SK-N-SH (cell line): ENCODE data around the gene NT5C1A. TPM values are rescaled to one million over a fixed set of nuclear protein-coding genes. Genes with fewer than 3 reads are reported as not detected.

Experiments
- CTCF ChIA-PET: fragments of 300-600, 350-600 bp; formaldehyde crosslinking; extraction: SDS; loops from one replicate; lab custom pipeline; 2021; lab: Yijun Ruan, JAX
- POLR2A ChIA-PET: fragments of 350-600 bp; sonication (Branson Sonifier 250); formaldehyde crosslinking; extraction: SDS; loops from one replicate; lab custom pipeline; 2020; ENCODE audit warnings: antibody characterized with exemption, inconsistent platforms; lab: Yijun Ruan, JAX
- DNase-seq: peaks from one replicate; pipeline ENCODE4 v3.0.0; 2012
- H2AFZ ChIP-seq: fragments of 200-600 bp; sonication (generic); 2 replicates; pipeline ENCODE4 v1.8.1; 2016; ENCODE audit warnings: antibody characterized with exemption, mild to moderate bottlenecking, low read depth
- H3F3A ChIP-seq: fragments of 200-600 bp; sonication (generic); replicated peaks from 2 replicates; pipeline ENCODE3; 2016; ENCODE audit warnings: antibody characterized with exemption, mild to moderate bottlenecking; ENCODE audit not compliant: insufficient read depth
- H3K27ac ChIP-seq, 2 experiments: fragments of 200-500 bp in 1 of 2; fragments of 200-600 bp in 1 of 2; sonication (Bioruptor generic) in 1 of 2; sonication (generic), shearing (Covaris generic) in 1 of 2; 2 replicates each; pipeline versions ENCODE4 v1.5.1 to v1.6.1; 2014 to 2016; ENCODE audit warnings: low read depth in 2 of 2, inconsistent platforms in 1 of 2, low read length in 1 of 2, mild to moderate bottlenecking in 1 of 2, mixed read lengths in 1 of 2
- H3K27me3 ChIP-seq: fragments of 200-600 bp; sonication (generic), shearing (Covaris generic); 2 replicates; pipeline ENCODE4 v1.6.1; 2016; ENCODE audit warnings: mixed run types; ENCODE audit not compliant: insufficient read depth
- H3K36me3 ChIP-seq, 2 experiments: fragments of 200-500 bp in 1 of 2; fragments of 200-600 bp in 1 of 2; sonication (Bioruptor generic) in 1 of 2; sonication (generic) in 1 of 2; replicated peaks in 1 of 2; 2 replicates each; pipeline versions ENCODE3 to v1.5.1; 2014 to 2016; ENCODE audit warnings: low read length in 1 of 2, mild to moderate bottlenecking in 1 of 2; ENCODE audit not compliant: insufficient read depth in 2 of 2, control insufficient read depth in 1 of 2
- H3K4me1 ChIP-seq, 2 experiments: fragments of 200-500 bp in 1 of 2; fragments of 200-600 bp in 1 of 2; sonication (Bioruptor generic) in 1 of 2; sonication (generic), shearing (Covaris generic) in 1 of 2; 2 replicates each; pipeline versions ENCODE4 v1.5.1 to v1.6.1; 2014 to 2016; ENCODE audit warnings: low read depth in 1 of 2, low read length in 1 of 2, mixed run types in 1 of 2; ENCODE audit not compliant: insufficient read depth in 2 of 2, control insufficient read depth in 1 of 2
- H3K4me2 ChIP-seq: fragments of 200-600 bp; sonication (generic), shearing (Covaris generic); 2 replicates; pipeline ENCODE4 v1.6.1; 2017; ENCODE audit warnings: mixed run types
- H3K4me3 ChIP-seq, 2 experiments: fragments of 200-500 bp in 1 of 2; fragments of 200-600 bp in 1 of 2; sonication (Bioruptor generic) in 1 of 2; sonication (generic), shearing (Covaris generic) in 1 of 2; 2 replicates each; pipeline versions ENCODE4 v1.5.1 to v1.8.1; 2014 to 2016; ENCODE audit warnings: low read depth in 2 of 2, inconsistent platforms in 1 of 2, low read length in 1 of 2, mild to moderate bottlenecking in 1 of 2, mixed read lengths in 1 of 2, moderate library complexity in 1 of 2
- H3K79me2 ChIP-seq: fragments of 200-600 bp; sonication (generic); 2 replicates; pipeline ENCODE4 v1.8.1; 2017; ENCODE audit warnings: mild to moderate bottlenecking; ENCODE audit not compliant: insufficient read depth
- H3K9ac ChIP-seq: fragments of 200-600 bp; sonication (generic); 2 replicates; pipeline ENCODE4 v1.6.1; 2017; ENCODE audit warnings: mixed run types
- H3K9me2 ChIP-seq: fragments of 200-600 bp; sonication (generic); 2 replicates; pipeline ENCODE4 v1.6.1; 2017; ENCODE audit warnings: mixed run types
- H3K9me3 ChIP-seq: fragments of 200-600 bp; sonication (generic); 2 replicates; pipeline ENCODE4 v1.6.1; 2017; ENCODE audit warnings: mixed run types, mild to moderate bottlenecking, moderate library complexity
- H4K20me1 ChIP-seq: fragments of 200-600 bp; sonication (generic); 2 replicates; pipeline ENCODE4 v1.6.1; 2017; ENCODE audit warnings: mild to moderate bottlenecking, mixed run types; ENCODE audit not compliant: insufficient read depth
- CHD2 ChIP-seq: fragments of 150-350 bp; IDR thresholded peaks from 2 replicates; pipeline ENCODE4 v1.6.1; 2018; ENCODE audit warnings: low read length; ENCODE audit not compliant: partially characterized antibody
- EP300 ChIP-seq, 2 experiments: IDR thresholded peaks; 2 replicates each; pipeline versions ENCODE4 v1.4.0 to v1.6.1; 2012; ENCODE audit warnings: borderline replicate concordance in 1 of 2, low read depth in 1 of 2, low read length in 1 of 2
- FOXJ3 ChIP-seq: sonication (generic); formaldehyde crosslinking; IDR thresholded peaks from 2 replicates; pipeline ENCODE4 v1.5.1; 2020; ENCODE audit warnings: mild to moderate bottlenecking, missing genetic modification reagents
- GATA2 ChIP-seq: sonication (generic); formaldehyde crosslinking; IDR thresholded peaks from 2 replicates; pipeline ENCODE4 v1.5.0; 2020; ENCODE audit warnings: mild to moderate bottlenecking, missing genetic modification reagents
- JUND ChIP-seq: IDR thresholded peaks from 2 replicates; pipeline ENCODE4 v1.4.0; 2012
- MEF2A ChIP-seq: IDR thresholded peaks from 2 replicates; pipeline ENCODE4 v1.4.0; 2012; ENCODE audit warnings: low read depth, borderline replicate concordance
- MXI1 ChIP-seq: IDR thresholded peaks from 2 replicates; pipeline ENCODE4 v1.6.1; 2012; ENCODE audit warnings: mild to moderate bottlenecking, low read depth, low read length, improper control_type of control experiment
- POLR2AphosphoS5 ChIP-seq: IDR thresholded peaks from 2 replicates; pipeline ENCODE4 v1.6.1; 2012; ENCODE audit warnings: low read depth, low read length
- RCOR1 ChIP-seq: fragments of 150-350 bp; IDR thresholded peaks from 2 replicates; pipeline ENCODE4 v1.6.1; 2017; ENCODE audit warnings: antibody characterized with exemption, low read length
- RFX5 ChIP-seq: IDR thresholded peaks from 2 replicates; pipeline ENCODE4 v1.6.1; 2012; ENCODE audit warnings: mild to moderate bottlenecking, improper control_type of control experiment, low read length
- RXRA ChIP-seq: IDR thresholded peaks from 2 replicates; pipeline ENCODE4 v1.4.0; 2012; ENCODE audit warnings: low read depth, mild to moderate bottlenecking, borderline replicate concordance
- TCF12 ChIP-seq: IDR thresholded peaks from 2 replicates; pipeline ENCODE4 v1.4.0; 2012
- WGBS: methylation state at CpG from one replicate; pipeline ENCODE4 v1.1.6; 2017; ENCODE audit warnings: low lambda C conversion rate; 5-methylcytosine and 5-hydroxymethylcytosine counted together
- polyA plus RNA-seq, 3 experiments: library from polyadenylated mRNA; depleted of rRNA; stranded (reverse); fragments of >200 nt; gene quantifications; 2 replicates each; pipeline ENCODE4 v1.2.3, GENCODE V29; 2012
- TF ChIP-seq, protein P1 (sequence below): fragments of 150-350 bp; IDR thresholded peaks from 2 replicates; pipeline ENCODE4 v1.6.1; 2016; ENCODE audit warnings: mild to moderate bottlenecking, low read depth, low read length
- TF ChIP-seq, protein P2 (sequence below): fragments of 200-600 bp; sonication (generic); IDR thresholded peaks from 2 replicates; pipeline ENCODE4 v1.6.1; 2017; ENCODE audit warnings: antibody characterized with exemption, mild to moderate bottlenecking, moderate library complexity
- TF ChIP-seq, protein P3 (sequence below): IDR thresholded peaks from 2 replicates; pipeline ENCODE4 v1.4.0; 2012; ENCODE audit warnings: low read depth, borderline replicate concordance

NT5C1A gene
- polyA plus RNA-seq, 1 of the 3 experiments (the other 2 are of a cell fraction), result 0.12 TPM

DNA sequence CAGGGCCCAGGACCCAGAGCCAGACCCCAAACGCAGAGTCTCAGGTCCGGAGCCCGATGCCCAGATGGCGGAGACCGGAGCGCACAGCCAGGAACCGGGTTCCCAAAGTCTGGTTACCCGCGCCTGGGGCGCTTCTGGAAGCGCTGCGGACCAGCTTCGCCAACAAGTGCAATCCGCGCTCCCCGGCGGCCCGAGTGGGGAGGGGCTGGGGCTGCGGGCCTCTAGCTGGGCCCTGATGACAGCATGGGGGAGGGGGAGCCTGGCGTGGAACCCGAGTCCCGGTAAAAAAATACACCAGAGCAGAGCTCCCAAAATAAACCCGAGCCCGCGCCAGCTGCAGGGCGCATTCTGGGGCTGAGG lies 494 bp downstream of the NT5C1A start:
- CTCF ChIA-PET, result interaction anchor here (0.8 to 11.3 kb wide), 11 partner anchors 13 to 95 kb away, joined by 3 to 260 read pairs (median 10); partner anchors contain the start of genes HPCAL4 and PABPC4
- H4K20me1 ChIP-seq, result no peaks in the 10 kb centered on the region
- H3K36me3 ChIP-seq, result no peaks in the 10 kb centered on the region
- H3K27ac ChIP-seq, result peak overlapping the region in 1 of 2 experiments; percentile 87; a peak in 2 of 4 replicates
- H3K9me2 ChIP-seq, result no peaks in the 10 kb centered on the region
- peak; percentile 85 for DNase-seq
- POLR2A ChIA-PET, result interaction anchor here (0.6 to 7.3 kb wide), 8 partner anchors 9 to 65 kb away, joined by 3 to 95 read pairs (median 7); partner anchors contain the start of gene HPCAL4
- 0% methylated on average over 7 of the region's 26 CpGs for WGBS
- peaks cover 0 to 27% of the 10 kb centered on the region in 2 experiments; a peak in 1 of 4 replicates for H3K4me1 ChIP-seq
- TF ChIP-seq MEF2A (no peak), FOXJ3 (CRISPR knock-in tag) (peak; percentile 25; the same call in 1 of the 2 replicates), EP300 (IDR thresholded peaks at IDR 0.05; ENCODE audit: borderline replicate concordance in 1 of 2, low read depth in 1 of 2, low read length in 1 of 2) (0 out of 4 replicates have a peak, but pooled peaks of 1 of the 2 experiments have one; percentile 22)
- TF ChIP-seq, protein P1, sequence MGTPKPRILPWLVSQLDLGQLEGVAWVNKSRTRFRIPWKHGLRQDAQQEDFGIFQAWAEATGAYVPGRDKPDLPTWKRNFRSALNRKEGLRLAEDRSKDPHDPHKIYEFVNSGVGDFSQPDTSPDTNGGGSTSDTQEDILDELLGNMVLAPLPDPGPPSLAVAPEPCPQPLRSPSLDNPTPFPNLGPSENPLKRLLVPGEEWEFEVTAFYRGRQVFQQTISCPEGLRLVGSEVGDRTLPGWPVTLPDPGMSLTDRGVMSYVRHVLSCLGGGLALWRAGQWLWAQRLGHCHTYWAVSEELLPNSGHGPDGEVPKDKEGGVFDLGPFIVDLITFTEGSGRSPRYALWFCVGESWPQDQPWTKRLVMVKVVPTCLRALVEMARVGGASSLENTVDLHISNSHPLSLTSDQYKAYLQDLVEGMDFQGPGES, result no peak
- TF ChIP-seq, all 33 proteins: peak for 2
- Histone ChIP-seq H3F3A (no peaks in the 10 kb centered on the region), H3K4me2 (peak overlapping the region; percentile 93), H3K79me2 (no peaks in the 10 kb centered on the region), H3K4me3 (peak overlapping the region; percentile 57 to 63), H2AFZ (peak overlapping the region; percentile 70; the same call in 1 of the 2 replicates), H3K9ac (no peak overlapping the region), H3K27me3 (peaks cover 46% of the 10 kb centered on the region), H3K9me3 (no peaks in the 10 kb centered on the region)

DNA sequence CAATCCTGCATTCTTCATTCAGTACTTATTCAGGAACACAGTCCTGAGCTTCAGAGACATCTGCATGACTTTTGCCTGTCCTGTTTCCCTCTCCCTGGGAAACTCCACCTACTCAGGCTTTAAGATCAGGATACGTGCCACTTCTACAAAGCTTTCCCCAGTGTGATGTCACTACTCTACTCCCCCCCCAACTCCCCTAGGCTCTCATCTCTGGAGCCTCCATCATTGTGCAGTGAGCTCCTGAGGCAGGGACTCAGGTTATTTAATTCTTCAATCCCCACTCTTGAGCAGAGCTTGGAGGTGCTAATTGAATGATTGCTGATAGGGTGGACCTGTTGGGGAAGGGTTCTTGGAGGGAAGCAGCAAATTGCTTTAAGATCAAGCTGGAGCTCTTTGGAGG lies 1.2 kb downstream of the NT5C1A start:
- Histone ChIP-seq H4K20me1 (no peaks in the 10 kb centered on the region), H3K9me3 (no peaks in the 10 kb centered on the region), H3K4me2 (no peak overlapping the region), H3K4me3 (peak overlapping the region in 1 of 2 experiments; percentile 57; a peak in 2 of 4 replicates), H3K36me3 (no peaks in the 10 kb centered on the region), H3F3A (no peaks in the 10 kb centered on the region), H3K79me2 (no peaks in the 10 kb centered on the region), H3K9me2 (no peaks in the 10 kb centered on the region), H3K27me3 (peaks cover 46% of the 10 kb centered on the region), H3K4me1 (peaks cover 0 to 29% of the 10 kb centered on the region in 2 experiments; a peak in 1 of 4 replicates), H3K27ac (peak overlapping the region in 1 of 2 experiments; percentile 87; a peak in 2 of 4 replicates), H3K9ac (no peak overlapping the region), H2AFZ (no peak overlapping the region)
- WGBS, result 80% methylated on average over 1 of the region's 1 CpG
- ChIA-PET POLR2A (interaction anchor here (0.6 to 7.3 kb wide), 10 partner anchors 8 to 574 kb away, joined by 3 to 95 read pairs (median 6); partner anchors contain the start of gene HPCAL4), CTCF (interaction anchor here (0.8 to 11.3 kb wide), 12 partner anchors 14 to 129 kb away, joined by 3 to 260 read pairs (median 6); partner anchors contain the start of genes HPCAL4 and PABPC4)
- TF ChIP-seq RFX5 (no peak), GATA2 (CRISPR knock-in tag) (no peak), MXI1 (peak; percentile 21; the same call in 1 of the 2 replicates)
- peak; percentile 72 for DNase-seq

DNA sequence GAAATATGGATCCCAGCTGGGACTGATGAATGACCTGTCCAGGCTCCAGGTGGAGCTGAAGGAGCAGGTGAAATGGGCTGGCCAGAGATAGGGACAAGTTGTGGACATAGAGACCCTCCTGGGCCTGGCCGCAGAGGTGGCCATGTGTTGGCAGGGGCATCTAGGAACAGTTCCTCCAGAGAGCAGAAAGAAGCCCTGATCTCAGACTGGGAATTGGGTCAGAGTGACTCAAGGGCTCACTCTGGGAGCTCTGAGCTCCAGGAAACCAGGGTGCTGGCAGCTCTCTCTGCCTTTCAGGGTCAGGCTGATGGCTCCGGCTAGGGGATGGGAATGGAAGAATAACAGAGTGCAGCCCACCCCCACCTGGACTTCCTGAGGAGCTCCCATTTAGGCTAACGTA lies 3.0 kb downstream of the NT5C1A start:
- DNase-seq, result no peak
- ChIA-PET POLR2A (interaction anchor here (7.3 kb wide), 1 partner anchor 11 kb away, joined by 95 read pairs; no protein-coding TSS in a partner anchor), CTCF (interaction anchor here (1.1 to 11.3 kb wide), 3 partner anchors 12 to 72 kb away, joined by 3 to 260 read pairs (median 79); no protein-coding TSS in a partner anchor)
- Histone ChIP-seq H3K79me2 (no peaks in the 10 kb centered on the region), H3K4me1 (peaks cover 0 to 27% of the 10 kb centered on the region in 2 experiments; a peak in 1 of 4 replicates), H3K27me3 (peaks cover 46% of the 10 kb centered on the region), H3K4me2 (no peak overlapping the region), H3F3A (no peaks in the 10 kb centered on the region), H2AFZ (no peak overlapping the region), H3K9me3 (no peaks in the 10 kb centered on the region), H3K4me3 (no peak overlapping the region), H3K36me3 (no peaks in the 10 kb centered on the region), H4K20me1 (no peaks in the 10 kb centered on the region), H3K9me2 (no peaks in the 10 kb centered on the region), H3K27ac (no peak overlapping the region), H3K9ac (no peak overlapping the region)
- WGBS, result 65% methylated on average over 3 of the region's 3 CpGs
- TF ChIP-seq RXRA, result no peak
- TF ChIP-seq RCOR1, result no peak
- no peak for TF ChIP-seq GATA2 (CRISPR knock-in tag)
- TF ChIP-seq MXI1, result no peak
- no peak for TF ChIP-seq CHD2
- no peak for TF ChIP-seq TCF12
- TF ChIP-seq, protein P2, sequence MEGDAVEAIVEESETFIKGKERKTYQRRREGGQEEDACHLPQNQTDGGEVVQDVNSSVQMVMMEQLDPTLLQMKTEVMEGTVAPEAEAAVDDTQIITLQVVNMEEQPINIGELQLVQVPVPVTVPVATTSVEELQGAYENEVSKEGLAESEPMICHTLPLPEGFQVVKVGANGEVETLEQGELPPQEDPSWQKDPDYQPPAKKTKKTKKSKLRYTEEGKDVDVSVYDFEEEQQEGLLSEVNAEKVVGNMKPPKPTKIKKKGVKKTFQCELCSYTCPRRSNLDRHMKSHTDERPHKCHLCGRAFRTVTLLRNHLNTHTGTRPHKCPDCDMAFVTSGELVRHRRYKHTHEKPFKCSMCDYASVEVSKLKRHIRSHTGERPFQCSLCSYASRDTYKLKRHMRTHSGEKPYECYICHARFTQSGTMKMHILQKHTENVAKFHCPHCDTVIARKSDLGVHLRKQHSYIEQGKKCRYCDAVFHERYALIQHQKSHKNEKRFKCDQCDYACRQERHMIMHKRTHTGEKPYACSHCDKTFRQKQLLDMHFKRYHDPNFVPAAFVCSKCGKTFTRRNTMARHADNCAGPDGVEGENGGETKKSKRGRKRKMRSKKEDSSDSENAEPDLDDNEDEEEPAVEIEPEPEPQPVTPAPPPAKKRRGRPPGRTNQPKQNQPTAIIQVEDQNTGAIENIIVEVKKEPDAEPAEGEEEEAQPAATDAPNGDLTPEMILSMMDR, result no peak
- TF ChIP-seq JUND, result no peak
- TF ChIP-seq, protein P3, sequence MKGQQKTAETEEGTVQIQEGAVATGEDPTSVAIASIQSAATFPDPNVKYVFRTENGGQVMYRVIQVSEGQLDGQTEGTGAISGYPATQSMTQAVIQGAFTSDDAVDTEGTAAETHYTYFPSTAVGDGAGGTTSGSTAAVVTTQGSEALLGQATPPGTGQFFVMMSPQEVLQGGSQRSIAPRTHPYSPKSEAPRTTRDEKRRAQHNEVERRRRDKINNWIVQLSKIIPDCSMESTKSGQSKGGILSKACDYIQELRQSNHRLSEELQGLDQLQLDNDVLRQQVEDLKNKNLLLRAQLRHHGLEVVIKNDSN, result no peak
- no peak for TF ChIP-seq MEF2A
- no peak for TF ChIP-seq POLR2AphosphoS5
